BJ (cell line): ENCODE measurements around the gene SYNGR3. TPM values are rescaled to one million over a fixed set of nuclear protein-coding genes. Genes with fewer than 3 reads are reported as not detected.

Experiments
- CTCF ChIA-PET: fragments of 350-600 bp; formaldehyde crosslinking; extraction: SDS; loops from one replicate; lab custom pipeline; 2021; ENCODE audit warnings: antibody characterized with exemption, inconsistent platforms; lab: Yijun Ruan, JAX
- POLR2A ChIA-PET: fragments of 300-600 bp; sonication (Branson Sonifier 250); formaldehyde crosslinking; extraction: SDS; loops from one replicate; lab custom pipeline; 2021; ENCODE audit warnings: antibody characterized with exemption; lab: Charles Lee
- DNase-seq: peaks from one replicate; pipeline ENCODE4 v3.0.0-alpha.2; 2011; ENCODE audit warnings: low read depth
- H3K27me3 ChIP-seq: 2 replicates; pipeline ENCODE4 v1.6.0; 2011; ENCODE audit warnings: low read length; ENCODE audit not compliant: control insufficient read depth, insufficient read depth
- H3K36me3 ChIP-seq: 2 replicates; pipeline ENCODE4 v1.5.1; 2011; ENCODE audit warnings: low read length; ENCODE audit not compliant: control insufficient read depth, insufficient read depth
- H3K4me3 ChIP-seq: 2 replicates; pipeline ENCODE4 v1.5.1; 2011; ENCODE audit warnings: low read depth, mild to moderate bottlenecking, control low read depth, low read length
- CTCF ChIP-seq: IDR thresholded peaks from 2 replicates; pipeline ENCODE4 v1.5.1; 2011; ENCODE audit warnings: low read depth, mild to moderate bottlenecking, control low read depth, inconsistent platforms, low read length, moderate library complexity; ENCODE audit not compliant: insufficient read depth
- polyA plus RNA-seq: library from polyadenylated mRNA; depleted of rRNA; stranded (reverse); fragments of >200 nt; gene quantifications from 2 replicates; pipeline ENCODE4 v1.2.3, GENCODE V29; 2011

The SYNGR3 gene
- polyA plus RNA-seq, 1 experiment: 3.3 TPM

- ChIA-PET POLR2A (no interaction called here), CTCF (interaction anchor here (3.8 kb wide), 1 partner anchor 17 kb away, joined by 20 read pairs; no protein-coding TSS in a partner anchor)
- DNase-seq: no peak
- TF ChIP-seq CTCF: no peak
- Histone ChIP-seq H3K4me3 (no peak overlapping the region), H3K27me3 (no peaks in the 10 kb centered on the region), H3K36me3 (peaks cover 38% of the 10 kb centered on the region)
Measured at GRCh38 chr16:2005646-2006045, 15.9 kb downstream of the SYNGR3 start.

DNA sequence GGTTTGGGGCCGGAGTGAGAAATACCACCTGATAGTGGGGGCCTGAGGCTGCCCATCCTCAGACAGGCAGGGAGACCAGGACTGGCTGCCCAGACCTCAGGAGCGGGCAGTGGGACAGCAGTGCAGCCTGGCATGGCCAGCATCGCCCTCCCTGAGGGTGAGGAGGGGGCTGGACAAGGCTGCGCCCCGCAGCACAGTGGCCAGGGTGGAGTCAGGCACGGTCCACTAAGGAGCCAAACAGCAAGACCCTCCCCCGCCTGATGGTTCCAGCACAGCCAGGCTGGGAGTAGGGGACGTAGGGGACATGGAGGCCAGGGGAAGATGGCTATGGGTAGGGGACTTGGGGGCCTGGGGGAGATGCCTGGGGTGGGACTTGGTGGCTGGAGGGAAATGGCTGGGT lies 16.5 kb downstream of the SYNGR3 start:
- no peaks in the 10 kb centered on the region for H3K27me3 ChIP-seq
- DNase-seq: no peak
- CTCF ChIA-PET: interaction anchor here (3.8 kb wide), 1 partner anchor 17 kb away, joined by 20 read pairs; no protein-coding TSS in a partner anchor
- POLR2A ChIA-PET: no interaction called here
- H3K4me3 ChIP-seq: no peak overlapping the region
- peaks cover 32% of the 10 kb centered on the region for H3K36me3 ChIP-seq
- no peak for TF ChIP-seq CTCF

GRCh38 chr16:2007081-2007836 lies 17.5 kb downstream of the SYNGR3 start:
- no peak for TF ChIP-seq CTCF
- Histone ChIP-seq H3K27me3 (no peaks in the 10 kb centered on the region), H3K4me3 (peak overlapping the region; percentile 77; the same call in 1 of the 2 replicates), H3K36me3 (peaks cover 23% of the 10 kb centered on the region)
- ChIA-PET CTCF (interaction anchor here (0.9 to 3.8 kb wide), 2 partner anchors 16 to 133 kb away, joined by 6 to 20 read pairs; no protein-coding TSS in a partner anchor), POLR2A (interaction anchor here (0.7 to 2.1 kb wide), 2 partner anchors 43 to 148 kb away, joined by 3 to 7 read pairs; partner anchors contain the start of genes RPS2 and TRAF7)
- no peak for DNase-seq

GRCh38 chr16:2008009-2008526 lies 18.3 kb downstream of the SYNGR3 start:
- H3K27me3 ChIP-seq: no peaks in the 10 kb centered on the region
- TF ChIP-seq CTCF: no peak
- DNase-seq: peak; percentile 27
- ChIA-PET CTCF (interaction anchor here (0.9 to 3.8 kb wide), 2 partner anchors 15 to 132 kb away, joined by 6 to 20 read pairs; no protein-coding TSS in a partner anchor), POLR2A (interaction anchor here (0.7 to 2.1 kb wide), 2 partner anchors 43 to 147 kb away, joined by 3 to 7 read pairs; partner anchors contain the start of genes RPS2 and TRAF7)
- peaks cover 16% of the 10 kb centered on the region for H3K36me3 ChIP-seq
- H3K4me3 ChIP-seq: peak overlapping the region; percentile 77

- TF ChIP-seq CTCF: no peak
- H3K4me3 ChIP-seq: peak overlapping the region; percentile 77
- ChIA-PET CTCF (interaction anchor here (0.7 to 3.8 kb wide), 2 partner anchors 14 to 132 kb away, joined by 4 to 20 read pairs; no protein-coding TSS in a partner anchor), POLR2A (interaction anchor here (2.1 kb wide), 1 partner anchor 147 kb away, joined by 7 read pairs; the partner anchor contains the start of gene TRAF7)
- DNase-seq: no peak
- H3K27me3 ChIP-seq: no peaks in the 10 kb centered on the region
- peaks cover 12% of the 10 kb centered on the region for H3K36me3 ChIP-seq
Measured at GRCh38 chr16:2008631-2009163, 18.9 kb downstream of the SYNGR3 start.
